ENCODE results near the gene TIMP1.

The TIMP1 gene

DNA sequence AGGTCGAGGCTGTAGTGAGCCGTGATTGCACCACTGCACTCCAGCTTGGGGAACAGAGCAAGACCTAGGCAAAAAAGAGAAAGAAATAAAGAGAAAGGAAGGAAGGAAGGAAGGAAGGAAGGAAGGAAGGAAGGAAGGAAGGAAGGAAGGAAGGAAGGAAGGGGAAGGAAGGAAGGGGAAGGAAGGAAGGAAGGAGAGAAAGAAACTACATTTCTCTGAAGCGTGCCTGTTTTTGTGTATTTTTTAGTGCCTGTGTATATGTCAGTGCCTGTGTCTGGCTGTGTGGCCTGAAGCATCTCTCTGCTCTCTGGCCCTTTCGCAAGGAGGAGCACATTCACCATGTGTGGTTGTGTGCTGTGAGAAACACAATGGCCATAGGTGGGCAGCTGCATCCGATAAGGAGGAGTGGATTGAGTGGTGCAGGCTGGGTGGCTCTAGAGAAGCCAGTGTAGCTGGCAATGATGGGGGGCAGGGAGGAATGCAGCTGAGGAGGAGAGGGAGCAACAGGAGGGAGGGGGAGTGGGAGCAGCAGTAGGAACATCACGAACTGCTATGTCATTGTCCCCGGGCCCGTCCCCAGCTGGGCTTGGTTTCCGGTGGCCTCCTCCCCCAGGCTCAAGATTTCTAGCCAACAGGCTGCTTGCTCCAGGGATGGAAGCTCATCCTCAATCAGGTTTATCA is 26.0 kb downstream of the TIMP1 start:
- no peak for DNase-seq

DNA sequence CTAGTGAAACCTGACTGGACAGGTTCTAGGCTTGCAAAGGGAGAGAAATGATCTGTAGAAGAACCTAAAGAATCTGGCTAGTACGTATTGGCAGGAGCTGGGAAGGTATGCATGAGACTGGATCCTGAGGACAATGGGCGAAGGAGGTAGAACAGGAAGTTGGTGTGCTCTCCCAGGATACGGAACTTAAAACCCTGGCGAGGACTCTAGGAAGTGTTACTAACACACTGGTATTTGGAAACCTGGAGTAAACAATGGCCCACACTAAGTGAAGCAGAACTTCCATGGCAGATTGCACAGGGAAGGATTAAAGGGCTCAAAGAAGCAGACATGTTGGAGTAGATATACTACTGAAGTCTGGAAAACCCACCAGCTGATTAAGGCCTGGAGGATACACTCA is 28.3 kb downstream of the TIMP1 start:
- DNase-seq: no peak

DNA sequence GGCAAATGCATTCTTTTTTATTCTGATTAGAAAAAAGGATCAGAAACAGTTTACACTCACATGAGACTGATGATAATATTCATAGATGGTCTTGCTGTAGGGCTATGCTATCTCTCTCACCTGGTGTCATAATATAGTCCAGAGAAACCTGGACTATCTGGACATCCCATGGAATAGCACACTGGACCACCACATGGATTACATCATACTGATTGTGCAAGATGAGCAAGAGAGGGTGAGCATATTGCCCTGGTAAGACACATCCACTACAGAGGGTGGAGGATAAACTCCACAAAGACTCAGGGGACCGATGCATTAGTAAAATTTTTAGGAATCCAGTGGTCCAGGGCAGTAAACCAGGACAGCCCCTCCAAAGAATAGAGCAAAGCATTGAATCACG is 29.3 kb downstream of the TIMP1 start:
- DNase-seq: no peak

DNA sequence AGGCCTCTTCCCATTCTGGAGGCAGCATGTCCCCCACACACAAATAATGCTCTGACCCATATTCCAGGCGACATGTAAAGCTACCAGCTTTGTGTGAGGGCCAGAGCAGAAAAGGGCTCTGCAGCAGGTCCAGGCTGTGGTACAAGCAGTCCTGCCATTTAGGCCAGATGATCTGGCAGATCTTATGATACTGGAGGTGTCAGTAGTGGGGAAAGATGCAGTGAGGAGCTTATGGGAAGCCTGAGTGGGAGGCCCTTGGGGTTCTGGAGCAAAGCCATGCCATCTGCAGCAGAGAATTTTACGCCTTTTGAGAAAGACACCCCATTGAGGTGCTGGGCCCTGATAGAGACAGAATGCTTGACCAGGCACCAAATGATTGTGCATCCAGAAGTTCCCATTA is 29.7 kb downstream of the TIMP1 start:
- DNase-seq: no peak

DNA sequence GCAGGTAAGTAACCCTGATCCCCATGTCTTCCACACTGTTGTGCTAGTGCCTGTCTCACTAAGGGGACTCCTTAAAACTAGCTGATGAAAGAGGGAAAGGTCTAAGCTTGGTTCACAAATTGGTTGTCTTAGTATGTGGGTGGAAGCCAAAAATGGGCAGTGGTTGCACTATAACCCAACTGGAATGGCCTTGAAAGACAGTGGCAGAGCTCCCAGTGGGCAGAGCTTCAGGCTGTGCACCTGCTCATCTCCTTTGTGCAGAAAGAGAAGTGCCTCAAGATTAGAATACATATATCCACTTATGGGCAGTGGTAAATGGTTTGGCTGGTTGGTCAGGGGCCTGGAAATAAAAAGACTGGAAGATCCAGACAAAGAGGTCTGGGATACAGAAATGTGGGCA is 30.2 kb downstream of the TIMP1 start:
- DNase-seq: no peak

DNA sequence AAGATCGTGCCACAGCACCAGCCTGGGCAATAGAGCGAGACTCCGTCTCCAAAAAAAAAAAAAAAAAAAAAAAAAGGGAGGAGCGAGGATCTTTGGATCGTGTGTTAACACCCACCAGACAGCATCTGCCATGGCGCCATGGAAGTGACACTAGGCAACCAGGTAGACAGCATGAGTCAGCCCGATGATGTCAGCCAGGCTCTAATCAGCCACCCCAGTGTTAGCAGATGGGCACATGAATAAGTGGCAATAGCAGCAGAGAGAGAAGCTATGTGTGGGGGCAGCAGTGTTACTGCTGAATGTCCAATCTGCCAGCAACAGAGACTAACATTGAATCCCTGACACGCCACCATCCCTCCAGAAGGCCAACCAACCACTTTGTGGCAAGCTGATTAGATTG is 30.8 kb downstream of the TIMP1 start:
- no peak for DNase-seq

DNA sequence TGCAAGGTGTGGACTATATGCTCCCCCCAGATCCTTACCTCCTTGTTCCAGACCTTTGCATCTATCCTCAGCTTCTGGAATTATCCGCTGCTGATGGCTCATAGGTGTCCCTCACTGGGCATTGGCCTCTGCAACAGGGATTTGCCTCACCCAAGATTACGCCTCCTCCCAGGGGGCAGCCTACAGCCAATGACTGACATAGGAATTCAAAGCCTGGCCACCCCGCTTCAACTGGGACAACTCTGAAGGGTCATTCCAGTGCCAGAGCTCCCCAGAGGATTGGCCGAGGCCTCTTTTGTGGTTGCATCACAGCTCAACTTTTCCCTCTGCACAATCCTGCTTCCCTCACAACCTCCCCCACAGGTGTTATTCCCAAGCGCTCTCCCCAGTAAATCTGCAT is 32.4 kb downstream of the TIMP1 start:
- no peak for DNase-seq

DNA sequence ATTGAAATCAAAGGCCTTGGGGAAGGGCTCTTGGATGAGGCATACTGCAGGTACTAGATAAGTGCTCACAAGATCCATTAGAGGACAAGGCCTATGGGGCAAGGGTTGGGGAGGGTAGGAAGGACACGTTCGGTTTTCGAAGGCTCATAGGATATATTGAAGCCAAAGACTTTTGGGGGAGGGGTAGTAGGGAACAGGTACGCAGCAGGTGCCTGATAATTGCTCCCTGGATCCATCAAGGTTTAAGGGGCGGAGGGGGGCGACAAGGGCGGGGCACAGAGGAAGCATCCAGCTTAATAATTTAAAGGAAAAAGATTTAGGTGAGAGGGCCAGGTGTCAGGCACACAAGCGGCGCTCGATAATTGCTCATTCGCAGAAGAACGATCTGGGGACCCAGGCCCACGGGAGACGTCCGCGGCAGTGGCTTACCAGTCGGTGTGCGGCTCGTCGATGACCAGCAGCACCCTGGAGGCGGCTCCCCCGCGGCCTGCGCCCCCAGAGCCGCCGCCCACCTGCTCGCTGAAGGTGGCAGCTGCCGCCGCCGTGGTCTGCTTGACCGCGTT is 36.8 kb downstream of the TIMP1 start:
- no peak for DNase-seq

DNA sequence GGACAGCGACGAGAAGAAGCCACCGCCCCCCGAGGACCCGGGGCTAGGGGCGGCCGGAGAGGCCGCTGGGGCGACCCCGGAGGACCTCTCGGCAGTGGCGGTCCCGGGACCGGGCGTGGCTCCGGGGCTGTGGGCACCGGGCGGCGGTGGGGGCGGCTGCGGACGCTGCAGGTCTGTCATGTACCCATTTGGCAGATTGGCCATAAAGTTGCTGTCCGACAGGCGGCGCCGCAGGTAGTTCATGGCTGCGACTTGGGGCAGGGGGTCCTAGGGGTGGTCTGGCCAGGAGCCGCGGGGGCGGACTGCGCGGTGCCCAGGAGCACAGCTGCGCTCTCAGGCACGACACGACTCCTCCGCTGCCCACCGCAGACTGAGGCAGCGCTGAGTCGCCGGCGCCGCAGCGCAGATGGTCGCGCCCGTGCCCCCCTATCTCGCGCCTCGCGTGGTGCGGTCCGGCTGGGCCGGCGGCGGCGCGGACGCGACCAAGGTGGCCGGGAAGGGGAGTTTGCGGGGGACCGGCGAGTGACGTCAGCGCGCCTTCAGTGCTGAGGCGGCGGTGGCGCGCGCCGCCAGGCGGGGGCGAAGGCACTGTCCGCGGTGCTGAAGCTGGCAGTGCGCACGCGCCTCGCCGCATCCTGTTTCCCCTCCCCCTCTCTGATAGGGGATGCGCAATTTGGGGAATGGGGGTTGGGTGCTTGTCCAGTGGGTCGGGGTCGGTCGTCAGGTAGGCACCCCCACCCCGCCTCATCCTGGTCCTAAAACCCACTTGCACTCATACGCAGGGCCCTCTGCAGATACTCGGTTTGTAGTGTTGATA is 37.5 kb downstream of the TIMP1 start, which contains the start of gene SYN1:
Gene SYN1, minus strand, starts transcription at position 372 of the 817 bp plus-strand sequence. Its CDS starts 129 bp downstream, at position 243.
- DNase-seq: peak; percentile 73

DNA sequence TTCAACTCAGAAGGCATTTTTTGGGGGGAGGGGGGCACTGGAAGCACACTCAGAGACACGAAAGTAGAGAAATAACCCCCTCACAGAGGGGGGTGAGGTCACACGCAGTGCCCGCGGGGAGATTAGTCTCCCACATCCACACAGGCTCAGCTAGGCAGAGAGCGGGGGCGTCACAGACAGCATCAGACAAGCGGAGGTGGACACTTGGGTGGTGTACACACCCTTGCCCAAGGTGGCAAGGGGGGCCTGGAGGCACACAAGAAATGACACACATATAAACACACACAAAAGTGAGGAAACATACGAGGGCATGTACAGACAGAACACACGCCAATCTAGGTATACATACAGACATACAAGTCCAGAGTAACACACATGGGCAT is 38.1 kb downstream of the TIMP1 start:
- DNase-seq: no peak

DNA sequence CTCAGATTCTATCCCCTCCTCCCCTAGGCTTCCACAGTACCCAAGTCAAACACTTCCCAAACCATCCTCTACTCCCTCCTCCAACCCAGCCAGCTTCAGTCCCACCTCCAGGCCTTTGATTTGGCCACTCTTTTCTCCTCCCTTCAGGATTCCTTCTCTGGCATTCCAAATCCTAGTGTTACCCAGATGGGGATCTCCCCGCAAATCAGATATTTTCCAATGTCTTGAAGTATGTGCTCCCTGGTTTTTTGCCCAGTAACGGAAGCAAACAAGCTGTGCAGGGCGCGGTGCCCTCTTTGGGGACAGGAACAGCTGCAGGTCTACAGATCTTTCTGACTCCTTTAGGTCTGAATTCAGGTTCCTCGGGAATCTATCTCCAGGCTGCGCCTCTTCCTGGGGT is 39.6 kb downstream of the TIMP1 start:
- DNase-seq: no peak

DNA sequence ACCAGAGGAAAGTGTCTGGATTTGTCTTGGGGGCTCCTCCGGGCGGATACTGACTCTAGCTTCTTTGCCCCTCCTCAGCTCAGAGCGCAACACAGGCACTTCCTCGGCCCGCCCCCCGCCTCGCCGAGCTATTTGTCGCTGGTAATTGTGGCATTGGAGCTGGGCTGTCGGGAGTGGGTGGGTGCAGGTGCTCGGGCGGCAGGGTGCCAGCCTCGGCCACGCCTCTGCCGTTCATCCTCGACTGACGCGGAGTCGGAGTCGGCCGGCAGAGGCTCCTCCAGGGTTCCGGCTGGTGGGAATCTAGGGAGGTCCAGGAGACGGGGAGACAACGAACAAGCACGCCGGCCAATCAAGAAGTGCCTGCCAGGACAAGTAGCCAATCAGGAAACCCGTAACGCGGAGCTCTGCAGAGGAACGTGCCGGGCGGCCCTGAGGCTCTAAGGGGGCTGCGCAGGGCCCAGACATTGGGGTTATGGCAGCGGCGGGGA is 41.3 kb downstream of the TIMP1 start:
- peak; percentile 28 for DNase-seq

DNA sequence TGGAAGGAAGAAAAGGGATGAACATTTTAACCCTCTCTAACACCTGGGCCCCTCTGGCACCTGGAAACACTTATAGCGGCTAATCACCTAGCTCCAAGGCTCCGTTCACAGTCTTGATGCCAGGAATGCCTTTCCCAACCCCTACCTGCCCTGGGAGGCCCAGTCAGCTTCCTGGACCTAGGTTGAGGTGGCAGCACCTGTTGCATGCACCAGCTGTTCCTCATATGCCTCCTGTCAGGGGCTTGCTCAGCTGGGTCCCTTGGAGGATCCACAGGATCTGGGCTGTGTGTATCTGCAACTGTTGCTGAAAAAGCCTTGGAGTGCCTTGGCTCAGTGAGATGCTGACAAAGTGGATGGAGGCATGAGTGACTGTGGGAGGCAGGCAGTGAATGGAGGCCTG is 43.1 kb downstream of the TIMP1 start:
- no peak for DNase-seq

DNA sequence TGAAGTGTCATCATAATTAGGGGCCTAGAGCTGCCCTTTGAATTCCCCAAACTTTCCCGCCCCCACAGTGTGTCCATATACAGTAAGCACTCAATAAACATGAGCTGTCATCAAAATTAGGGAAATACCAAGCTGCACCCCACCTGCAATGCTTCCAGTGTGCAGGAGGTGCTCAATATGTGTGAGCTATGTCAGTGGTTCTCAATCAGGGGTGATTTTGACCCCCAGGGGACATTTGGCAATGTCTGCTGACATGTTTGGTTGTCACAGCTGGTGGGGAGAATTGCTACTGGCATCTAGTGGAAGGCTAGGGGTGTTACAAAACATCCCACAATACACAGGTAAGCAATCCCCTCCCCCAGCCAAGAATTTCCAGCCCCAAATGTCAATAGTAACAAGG is 46.7 kb downstream of the TIMP1 start:
- no peak for DNase-seq

DNA sequence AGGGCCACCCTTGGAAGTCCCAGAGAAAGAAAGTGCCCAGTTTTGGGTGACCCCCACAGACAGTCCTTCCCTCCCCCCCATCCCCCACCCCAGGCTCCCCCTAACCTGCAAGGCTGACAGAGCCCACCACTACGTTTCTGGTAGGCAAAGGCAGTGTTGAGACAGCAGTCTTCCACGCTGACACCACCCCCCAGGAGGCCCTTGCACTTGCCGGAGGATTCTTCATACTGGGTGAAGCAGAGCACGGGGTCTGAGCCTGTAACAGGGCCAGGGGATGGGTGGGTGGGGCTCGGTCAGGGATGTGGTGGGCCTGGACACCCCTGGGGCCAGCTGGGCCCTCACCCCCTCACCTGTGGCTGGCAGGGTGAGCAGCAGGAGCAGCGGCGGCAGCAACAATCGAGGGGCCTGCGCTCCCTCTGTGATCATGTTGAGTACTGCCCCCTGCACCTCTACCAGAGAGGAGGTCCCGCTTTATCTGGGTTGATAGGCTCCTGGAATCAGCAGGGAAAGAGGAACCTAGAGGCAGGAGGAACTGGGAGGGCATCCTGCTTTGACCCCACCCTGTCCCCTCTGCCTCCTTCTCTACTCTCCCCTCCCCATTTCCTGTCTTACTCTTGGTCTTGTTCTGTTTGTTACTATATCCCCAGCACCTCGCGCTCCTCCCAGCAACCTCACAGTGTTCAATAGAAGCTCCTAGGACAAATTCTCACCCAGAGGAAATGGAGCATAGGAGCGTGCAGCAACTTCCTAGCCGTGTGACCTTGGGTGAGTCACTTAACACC is 47.4 kb downstream of the TIMP1 start, which contains the start of gene CFP:
Gene CFP, minus strand, starts transcription at position 512 of the 782 bp plus-strand sequence. Its CDS starts 86 bp downstream, at position 426.
- DNase-seq: no peak

DNA sequence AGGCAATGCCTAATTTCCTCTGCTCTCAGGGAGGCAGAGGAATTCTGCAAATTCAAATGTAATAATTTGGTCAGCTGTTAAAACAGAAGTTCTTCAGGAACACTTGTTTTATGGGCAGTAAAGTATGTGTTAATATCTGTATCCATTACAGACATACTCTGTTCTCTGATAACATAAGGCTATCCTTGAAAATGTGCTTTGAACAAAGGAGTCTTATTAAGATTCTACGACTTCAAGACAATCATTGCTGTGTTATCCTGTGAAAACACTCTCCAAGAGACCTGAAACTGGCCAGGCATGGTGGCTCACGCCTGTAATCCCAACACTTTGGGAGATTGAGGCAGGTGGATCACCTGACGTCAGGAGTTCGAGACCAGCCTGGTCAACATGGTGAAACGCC is 49.4 kb downstream of the TIMP1 start:
- no peak for DNase-seq

DNA sequence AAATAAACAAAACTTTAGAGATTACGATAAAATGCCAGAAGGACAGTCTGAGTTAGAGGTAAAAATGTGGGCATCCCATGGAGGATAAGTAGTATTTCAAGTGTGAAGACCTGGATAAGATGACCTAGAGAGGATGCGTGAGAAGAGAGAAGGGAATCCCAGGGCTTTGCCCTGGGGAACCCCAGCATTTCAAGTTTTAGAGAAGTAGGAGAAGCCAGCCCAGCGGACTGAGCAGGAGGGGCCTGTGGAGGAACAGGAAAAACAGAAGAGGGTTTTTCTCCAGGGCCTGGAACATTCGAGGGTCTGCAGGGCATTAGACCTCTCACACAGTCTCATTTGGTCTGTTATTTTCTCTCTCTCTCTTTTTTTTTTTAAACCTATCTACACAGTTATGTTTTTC is 50.4 kb downstream of the TIMP1 start:
- DNase-seq: no peak

DNA sequence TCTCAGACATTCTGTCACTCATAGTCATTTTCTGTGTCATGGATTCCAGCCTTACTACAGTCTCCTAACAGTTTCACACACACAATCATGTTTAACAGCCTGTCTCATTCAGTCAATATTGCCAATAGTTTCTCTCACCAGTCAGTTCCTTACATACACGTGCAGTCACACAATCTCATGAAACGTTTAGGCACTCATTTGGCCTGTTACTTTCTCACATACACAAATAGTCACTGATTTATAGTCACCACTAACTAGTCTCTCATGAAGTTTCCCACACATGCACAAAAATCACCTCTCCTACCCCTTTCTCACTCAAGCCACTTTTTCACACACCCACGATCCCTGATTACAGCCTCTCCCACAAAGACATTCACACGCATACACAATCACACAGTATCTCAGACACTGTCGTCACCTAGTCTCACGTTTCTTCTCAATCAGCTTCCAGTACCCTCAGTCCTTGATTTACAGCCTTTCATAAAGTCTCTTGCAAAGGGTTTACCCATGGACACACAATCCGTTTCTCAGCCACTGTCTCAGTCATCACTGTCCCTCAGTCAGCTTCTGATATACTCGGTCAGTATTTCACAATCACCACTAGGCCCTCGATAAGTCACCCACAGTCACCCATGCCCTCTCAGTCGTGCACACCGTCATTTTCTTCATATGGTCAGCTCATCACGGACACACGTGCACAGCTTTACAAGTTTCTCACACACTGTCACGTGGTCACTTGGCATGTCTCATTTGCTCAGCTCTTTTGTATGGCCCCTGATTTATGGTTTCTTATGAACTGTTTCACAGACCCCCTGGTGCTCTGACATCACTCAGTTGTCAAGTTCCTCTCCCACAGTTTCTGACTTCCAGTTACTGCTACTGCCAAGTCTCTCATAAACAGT is 51.7 kb downstream of the TIMP1 start:
- no peak for DNase-seq

DNA sequence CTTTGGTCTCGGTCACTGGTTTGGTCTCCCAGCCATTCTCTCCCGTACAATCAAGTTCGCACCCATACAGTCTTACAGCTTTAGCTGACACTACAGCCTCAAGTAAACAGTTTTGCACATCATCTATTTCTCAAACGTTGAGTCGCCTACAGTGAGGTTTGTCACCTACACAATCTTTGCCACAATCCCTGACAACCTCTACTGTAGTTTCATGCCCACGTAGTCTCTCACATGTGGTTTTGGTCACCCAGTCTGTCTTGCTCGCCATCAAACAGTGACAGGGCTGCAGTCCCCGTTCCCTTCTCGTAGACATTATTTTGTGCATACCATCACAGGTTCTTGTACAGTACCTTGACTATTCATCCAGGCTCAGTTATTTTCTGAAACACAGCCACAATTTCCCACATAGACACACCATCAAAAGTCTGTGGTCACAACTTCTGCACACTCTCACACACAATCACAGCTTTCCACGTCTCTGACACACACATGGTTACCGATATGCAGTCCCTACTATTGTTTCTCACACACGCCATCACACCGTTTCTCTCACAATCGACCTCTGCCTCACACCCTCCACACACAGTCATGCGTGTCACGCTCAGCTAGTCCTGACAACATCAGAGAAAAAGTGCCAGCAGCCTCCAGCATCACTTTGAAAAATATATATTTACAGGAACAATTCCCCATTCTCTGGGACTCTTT is 52.8 kb downstream of the TIMP1 start:
- DNase-seq: no peak

Data from stimulated activated CD4-positive, alpha-beta T cell treated with anti-CD3 and anti-CD28 coated beads, Interleukin-12 subunit alpha, Interleukin-12 subunit beta, amount 100 ng/mL, for 4 hours (primary cell).